HepG2 (cell line): ENCODE results near the gene TPSB2. TPM values are rescaled to one million over a fixed set of nuclear protein-coding genes. Genes with fewer than 3 reads are reported as not detected.

ENCODE experiments used
- ATM ChIP-seq: fragments of 450-650 bp; IDR thresholded peaks from 2 replicates; pipeline ENCODE4 v1.7.1; 2017; ENCODE audit warnings: mild to moderate bottlenecking, borderline replicate concordance
- DPF2 ChIP-seq: sonication (generic); formaldehyde crosslinking; IDR thresholded peaks from 2 replicates; pipeline ENCODE4 v1.4.0; 2020; ENCODE audit warnings: mild to moderate bottlenecking, low read depth, missing genetic modification reagents, borderline replicate concordance
- GZF1 ChIP-seq: sonication (generic); formaldehyde crosslinking; IDR thresholded peaks from 2 replicates; pipeline ENCODE4 v1.5.1; 2020; ENCODE audit warnings: mild to moderate bottlenecking, missing genetic modification reagents
- MEF2D ChIP-seq: sonication (generic); formaldehyde crosslinking; IDR thresholded peaks from 2 replicates; pipeline ENCODE4 v1.5.1; 2020; ENCODE audit warnings: mild to moderate bottlenecking, missing genetic modification reagents
- RFX3 ChIP-seq: IDR thresholded peaks from 2 replicates; pipeline ENCODE4 v1.6.1; 2016; ENCODE audit warnings: missing biosample characterization, missing genetic modification reagents
- ZFAT ChIP-seq: sonication (generic); formaldehyde crosslinking; conservative IDR thresholded peaks from 2 replicates; pipeline ENCODE4 v1.8.1; 2023; ENCODE audit warnings: missing genetic modification reagents, inconsistent platforms
- ZNF17 ChIP-seq: sonication (generic); formaldehyde crosslinking; IDR thresholded peaks from 2 replicates; pipeline ENCODE4 v1.5.0; 2020; ENCODE audit warnings: mild to moderate bottlenecking, missing genetic modification reagents
- ZNF343 ChIP-seq: sonication (generic); formaldehyde crosslinking; IDR thresholded peaks from 2 replicates; pipeline ENCODE4 v1.4.0; 2020; ENCODE audit warnings: mild to moderate bottlenecking, missing genetic modification reagents
- ZNF543 ChIP-seq: sonication (generic); formaldehyde crosslinking; IDR thresholded peaks from 2 replicates; pipeline ENCODE4 v1.4.0; 2020; ENCODE audit warnings: mild to moderate bottlenecking, missing genetic modification reagents
- ZNF670 ChIP-seq: sonication (generic); formaldehyde crosslinking; IDR thresholded peaks from 2 replicates; pipeline ENCODE4 v1.8.0; 2022; ENCODE audit warnings: mild to moderate bottlenecking, missing genetic modification reagents, borderline replicate concordance
- ZNF766 ChIP-seq: sonication (generic); formaldehyde crosslinking; IDR thresholded peaks from 2 replicates; pipeline ENCODE4 v1.5.0; 2020; ENCODE audit warnings: missing genetic modification reagents, borderline replicate concordance
- ZNF772 ChIP-seq: sonication (generic); formaldehyde crosslinking; IDR thresholded peaks from 2 replicates; pipeline ENCODE4 v1.5.0; 2020; ENCODE audit warnings: mild to moderate bottlenecking, missing genetic modification reagents
- ZSCAN21 ChIP-seq: sonication (generic); formaldehyde crosslinking; IDR thresholded peaks from 2 replicates; pipeline ENCODE4 v1.8.0; 2022; ENCODE audit warnings: mild to moderate bottlenecking, missing genetic modification reagents, moderate library complexity, borderline replicate concordance
- ZZZ3 ChIP-seq: sonication (generic); formaldehyde crosslinking; IDR thresholded peaks from 2 replicates; pipeline ENCODE4 v1.4.0; 2020; ENCODE audit warnings: missing genetic modification reagents, mild to moderate bottlenecking, borderline replicate concordance
- polyA plus RNA-seq, 8 experiments: library from polyadenylated mRNA; depleted of rRNA in 3 of 8; stranded (reverse) in 7 of 8; unstranded in 1 of 8; fragments of >200 nt; fragmentation: Illumina TruSeq in 4 of 8; extraction: Trizol in 4 of 8; gene quantifications; 2 replicates each; pipeline versions ENCODE4 v1.2.1 to v1.2.3, GENCODE V29; 2011 to 2016; ENCODE audit warnings: low read depth in 4 of 8, missing spikeins in 1 of 8, mixed read lengths in 1 of 8; ENCODE audit not compliant: insufficient read depth in 1 of 8
- total RNA-seq, 5 experiments: library from RNA; depleted of rRNA; stranded (reverse); fragments of >200 nt; fragmentation: Illumina TruSeq; extraction: Trizol; gene quantifications; 2 replicates each; pipeline ENCODE4 v1.2.3, GENCODE V29; 2016; ENCODE audit warnings: low read depth in 1 of 5
- TF ChIP-seq, protein P1 (sequence below): sonication (generic); formaldehyde crosslinking; conservative IDR thresholded peaks from 2 replicates; pipeline ENCODE4 v1.4.0; 2020; ENCODE audit warnings: mild to moderate bottlenecking, missing genetic modification reagents, moderate library complexity
- TF ChIP-seq, protein P2 (sequence below): sonication (generic); formaldehyde crosslinking; IDR thresholded peaks from 2 replicates; pipeline ENCODE4 v1.5.0; 2020; ENCODE audit warnings: mild to moderate bottlenecking, missing genetic modification reagents
- TF ChIP-seq, protein P3 (sequence below): sonication (generic); formaldehyde crosslinking; IDR thresholded peaks from 2 replicates; pipeline ENCODE4 v1.8.1; 2023; ENCODE audit warnings: mild to moderate bottlenecking, missing genetic modification reagents
- TF ChIP-seq, protein P4 (sequence below): IDR thresholded peaks from 2 replicates; pipeline ENCODE4 v1.6.1; 2016; ENCODE audit warnings: mild to moderate bottlenecking, missing biosample characterization, missing genetic modification reagents
- TF ChIP-seq, protein P5 (sequence below): sonication (generic); formaldehyde crosslinking; conservative IDR thresholded peaks from 2 replicates; pipeline ENCODE4 v1.8.0; 2022; ENCODE audit warnings: missing genetic modification reagents

Gene TPSB2
- total and polyA plus RNA-seq, 2 of the 13 experiments (the other 11 are each of a cell fraction or from before 2014, with no cell fraction given): not detected

DNA sequence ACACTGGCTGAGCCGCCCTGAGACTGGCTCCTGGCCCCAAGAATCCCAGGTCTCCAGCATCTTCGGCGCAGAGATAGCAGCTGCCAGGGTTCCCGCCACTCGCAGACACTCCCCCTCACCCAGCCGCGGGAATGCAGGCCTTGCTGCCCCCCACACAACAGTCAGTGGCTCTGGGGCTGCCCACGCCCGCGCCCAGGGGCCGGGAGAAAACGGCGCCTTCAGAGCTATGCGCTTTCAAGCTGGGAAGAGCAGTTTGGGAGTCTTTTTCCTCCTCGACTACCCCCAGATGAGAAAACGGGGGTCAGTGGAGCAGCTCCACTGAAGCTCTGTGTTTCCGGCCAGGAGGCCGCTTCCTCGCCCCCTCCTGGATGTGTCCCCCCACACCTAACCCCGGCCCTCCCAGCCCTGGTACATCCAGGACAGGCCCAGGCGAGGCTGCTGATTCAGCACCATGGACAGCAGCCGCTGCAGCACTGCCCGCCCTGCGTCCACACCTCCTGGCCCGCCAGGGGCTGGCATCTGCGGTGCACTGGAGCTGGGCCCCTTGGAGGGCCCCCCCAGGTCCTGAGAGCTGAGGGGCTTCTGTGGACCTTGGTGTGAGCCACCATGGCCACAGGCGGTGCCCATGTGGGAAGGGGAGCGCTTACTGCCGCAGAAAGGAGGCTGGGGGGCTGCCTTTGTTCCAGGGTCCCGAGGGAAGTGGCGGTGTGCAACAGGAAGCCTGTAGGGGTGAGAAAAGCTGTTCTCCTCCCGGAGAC lies 41.4 kb downstream of the TPSB2 start (continued):
- TF ChIP-seq, protein P1, sequence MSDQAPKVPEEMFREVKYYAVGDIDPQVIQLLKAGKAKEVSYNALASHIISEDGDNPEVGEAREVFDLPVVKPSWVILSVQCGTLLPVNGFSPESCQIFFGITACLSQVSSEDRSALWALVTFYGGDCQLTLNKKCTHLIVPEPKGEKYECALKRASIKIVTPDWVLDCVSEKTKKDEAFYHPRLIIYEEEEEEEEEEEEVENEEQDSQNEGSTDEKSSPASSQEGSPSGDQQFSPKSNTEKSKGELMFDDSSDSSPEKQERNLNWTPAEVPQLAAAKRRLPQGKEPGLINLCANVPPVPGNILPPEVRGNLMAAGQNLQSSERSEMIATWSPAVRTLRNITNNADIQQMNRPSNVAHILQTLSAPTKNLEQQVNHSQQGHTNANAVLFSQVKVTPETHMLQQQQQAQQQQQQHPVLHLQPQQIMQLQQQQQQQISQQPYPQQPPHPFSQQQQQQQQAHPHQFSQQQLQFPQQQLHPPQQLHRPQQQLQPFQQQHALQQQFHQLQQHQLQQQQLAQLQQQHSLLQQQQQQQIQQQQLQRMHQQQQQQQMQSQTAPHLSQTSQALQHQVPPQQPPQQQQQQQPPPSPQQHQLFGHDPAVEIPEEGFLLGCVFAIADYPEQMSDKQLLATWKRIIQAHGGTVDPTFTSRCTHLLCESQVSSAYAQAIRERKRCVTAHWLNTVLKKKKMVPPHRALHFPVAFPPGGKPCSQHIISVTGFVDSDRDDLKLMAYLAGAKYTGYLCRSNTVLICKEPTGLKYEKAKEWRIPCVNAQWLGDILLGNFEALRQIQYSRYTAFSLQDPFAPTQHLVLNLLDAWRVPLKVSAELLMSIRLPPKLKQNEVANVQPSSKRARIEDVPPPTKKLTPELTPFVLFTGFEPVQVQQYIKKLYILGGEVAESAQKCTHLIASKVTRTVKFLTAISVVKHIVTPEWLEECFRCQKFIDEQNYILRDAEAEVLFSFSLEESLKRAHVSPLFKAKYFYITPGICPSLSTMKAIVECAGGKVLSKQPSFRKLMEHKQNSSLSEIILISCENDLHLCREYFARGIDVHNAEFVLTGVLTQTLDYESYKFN (CRISPR knock-in tag): no peak
- TF ChIP-seq RFX3 (no peak), ZZZ3 (CRISPR knock-in tag) (no peak), ZNF543 (CRISPR knock-in tag) (peak; percentile 86), ZFAT (CRISPR knock-in tag) (peak; percentile 76; the same call in 1 of the 2 replicates), MEF2D (peak; percentile 77; the same call in 1 of the 2 replicates), ZNF766 (CRISPR knock-in tag) (no peak), DPF2 (CRISPR knock-in tag) (no peak), ZSCAN21 (CRISPR knock-in tag) (peak; percentile 83), ZNF670 (peak; percentile 54; the same call in 1 of the 2 replicates), ZNF17 (CRISPR knock-in tag) (no peak), ZNF772 (peak; percentile 85; the same call in 1 of the 2 replicates), ZNF343 (CRISPR knock-in tag) (peak; percentile 32; the same call in 1 of the 2 replicates), GZF1 (CRISPR knock-in tag) (no peak), ATM (no peak)
- TF ChIP-seq, protein P2, sequence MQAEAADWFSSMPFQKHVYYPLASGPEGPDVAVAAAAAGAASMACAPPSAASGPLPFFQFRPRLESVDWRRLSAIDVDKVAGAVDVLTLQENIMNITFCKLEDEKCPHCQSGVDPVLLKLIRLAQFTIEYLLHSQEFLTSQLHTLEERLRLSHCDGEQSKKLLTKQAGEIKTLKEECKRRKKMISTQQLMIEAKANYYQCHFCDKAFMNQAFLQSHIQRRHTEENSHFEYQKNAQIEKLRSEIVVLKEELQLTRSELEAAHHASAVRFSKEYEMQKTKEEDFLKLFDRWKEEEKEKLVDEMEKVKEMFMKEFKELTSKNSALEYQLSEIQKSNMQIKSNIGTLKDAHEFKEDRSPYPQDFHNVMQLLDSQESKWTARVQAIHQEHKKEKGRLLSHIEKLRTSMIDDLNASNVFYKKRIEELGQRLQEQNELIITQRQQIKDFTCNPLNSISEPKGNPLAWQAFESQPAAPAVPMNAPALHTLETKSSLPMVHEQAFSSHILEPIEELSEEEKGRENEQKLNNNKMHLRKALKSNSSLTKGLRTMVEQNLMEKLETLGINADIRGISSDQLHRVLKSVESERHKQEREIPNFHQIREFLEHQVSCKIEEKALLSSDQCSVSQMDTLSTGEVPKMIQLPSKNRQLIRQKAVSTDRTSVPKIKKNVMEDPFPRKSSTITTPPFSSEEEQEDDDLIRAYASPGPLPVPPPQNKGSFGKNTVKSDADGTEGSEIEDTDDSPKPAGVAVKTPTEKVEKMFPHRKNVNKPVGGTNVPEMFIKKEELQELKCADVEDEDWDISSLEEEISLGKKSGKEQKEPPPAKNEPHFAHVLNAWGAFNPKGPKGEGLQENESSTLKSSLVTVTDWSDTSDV (CRISPR knock-in tag): no peak
- TF ChIP-seq, protein P3, sequence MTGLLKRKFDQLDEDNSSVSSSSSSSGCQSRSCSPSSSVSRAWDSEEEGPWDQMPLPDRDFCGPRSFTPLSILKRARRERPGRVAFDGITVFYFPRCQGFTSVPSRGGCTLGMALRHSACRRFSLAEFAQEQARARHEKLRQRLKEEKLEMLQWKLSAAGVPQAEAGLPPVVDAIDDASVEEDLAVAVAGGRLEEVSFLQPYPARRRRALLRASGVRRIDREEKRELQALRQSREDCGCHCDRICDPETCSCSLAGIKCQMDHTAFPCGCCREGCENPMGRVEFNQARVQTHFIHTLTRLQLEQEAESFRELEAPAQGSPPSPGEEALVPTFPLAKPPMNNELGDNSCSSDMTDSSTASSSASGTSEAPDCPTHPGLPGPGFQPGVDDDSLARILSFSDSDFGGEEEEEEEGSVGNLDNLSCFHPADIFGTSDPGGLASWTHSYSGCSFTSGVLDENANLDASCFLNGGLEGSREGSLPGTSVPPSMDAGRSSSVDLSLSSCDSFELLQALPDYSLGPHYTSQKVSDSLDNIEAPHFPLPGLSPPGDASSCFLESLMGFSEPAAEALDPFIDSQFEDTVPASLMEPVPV (CRISPR knock-in tag): no peak
- TF ChIP-seq, protein P4, sequence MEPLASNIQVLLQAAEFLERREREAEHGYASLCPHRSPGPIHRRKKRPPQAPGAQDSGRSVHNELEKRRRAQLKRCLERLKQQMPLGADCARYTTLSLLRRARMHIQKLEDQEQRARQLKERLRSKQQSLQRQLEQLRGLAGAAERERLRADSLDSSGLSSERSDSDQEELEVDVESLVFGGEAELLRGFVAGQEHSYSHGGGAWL (CRISPR knock-in tag): peak; percentile 89
- TF ChIP-seq, protein P5, sequence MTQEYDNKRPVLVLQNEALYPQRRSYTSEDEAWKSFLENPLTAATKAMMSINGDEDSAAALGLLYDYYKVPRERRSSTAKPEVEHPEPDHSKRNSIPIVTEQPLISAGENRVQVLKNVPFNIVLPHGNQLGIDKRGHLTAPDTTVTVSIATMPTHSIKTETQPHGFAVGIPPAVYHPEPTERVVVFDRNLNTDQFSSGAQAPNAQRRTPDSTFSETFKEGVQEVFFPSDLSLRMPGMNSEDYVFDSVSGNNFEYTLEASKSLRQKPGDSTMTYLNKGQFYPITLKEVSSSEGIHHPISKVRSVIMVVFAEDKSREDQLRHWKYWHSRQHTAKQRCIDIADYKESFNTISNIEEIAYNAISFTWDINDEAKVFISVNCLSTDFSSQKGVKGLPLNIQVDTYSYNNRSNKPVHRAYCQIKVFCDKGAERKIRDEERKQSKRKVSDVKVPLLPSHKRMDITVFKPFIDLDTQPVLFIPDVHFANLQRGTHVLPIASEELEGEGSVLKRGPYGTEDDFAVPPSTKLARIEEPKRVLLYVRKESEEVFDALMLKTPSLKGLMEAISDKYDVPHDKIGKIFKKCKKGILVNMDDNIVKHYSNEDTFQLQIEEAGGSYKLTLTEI (CRISPR knock-in tag): no peak
